K562 (cell line): Measurements from ENCODE around the gene SLC22A23. TPM values are rescaled to one million over a fixed set of nuclear protein-coding genes. Genes with fewer than 3 reads are reported as not detected.

Experiments
- ELF4 ChIP-seq: fragments of 450-650 bp; formaldehyde crosslinking; IDR thresholded peaks from 2 replicates; pipeline ENCODE4 v1.4.0; 2022; ENCODE audit warnings: missing genetic modification characterization
- ELK3 ChIP-seq: fragments of 450-650 bp; formaldehyde crosslinking; IDR thresholded peaks from 2 replicates; pipeline ENCODE4 v1.4.0; 2020; ENCODE audit warnings: mild to moderate bottlenecking
- EP400 ChIP-seq: fragments of 450-650 bp; IDR thresholded peaks from 2 replicates; pipeline ENCODE4 v1.6.1; 2017; ENCODE audit warnings: antibody characterized with exemption, mild to moderate bottlenecking, moderate library complexity
- FOXK2 ChIP-seq, 2 experiments: fragments of 450-650 bp; IDR thresholded peaks in 1 of 2; conservative IDR thresholded peaks in 1 of 2; 2 replicates each; pipeline ENCODE4 v1.6.1; 2016; ENCODE audit warnings: low read depth in 2 of 2, mild to moderate bottlenecking in 1 of 2
- HLTF ChIP-seq: fragments of 450-650 bp; IDR thresholded peaks from 2 replicates; pipeline ENCODE4 v1.6.1; 2016
- KDM1A ChIP-seq, 2 experiments: fragments of 450-650 bp; IDR thresholded peaks; 2 replicates each; pipeline ENCODE4 v1.6.1; 2016; ENCODE audit warnings: mild to moderate bottlenecking in 2 of 2
- LEF1 ChIP-seq: fragments of 450-650 bp; IDR thresholded peaks from 2 replicates; pipeline ENCODE4 v1.6.1; 2016; ENCODE audit warnings: mild to moderate bottlenecking
- NCOA1 ChIP-seq: fragments of 450-650 bp; IDR thresholded peaks from 2 replicates; pipeline ENCODE4 v1.6.1; 2016; ENCODE audit warnings: low read depth
- PCBP2 ChIP-seq: fragments of 200-400 bp; formaldehyde crosslinking; IDR thresholded peaks from 2 replicates; pipeline ENCODE4 v1.6.1; 2018; ENCODE audit warnings: low read length, low read depth, mild to moderate bottlenecking, moderate library complexity; ENCODE audit not compliant: poor library complexity, severe bottlenecking
- ZBTB17 ChIP-seq: fragments of 450-650 bp; formaldehyde crosslinking; IDR thresholded peaks from 2 replicates; pipeline ENCODE4 v1.4.0; 2020; ENCODE audit warnings: mild to moderate bottlenecking
- ZBTB8A ChIP-seq: fragments of 450-650 bp; IDR thresholded peaks from 2 replicates; pipeline ENCODE4 v1.6.1; 2018; ENCODE audit warnings: mild to moderate bottlenecking, moderate library complexity; ENCODE audit not compliant: partially characterized antibody
- ZNF175 ChIP-seq: fragments of 200-800 bp; sonication (Bioruptor generic); IDR thresholded peaks from 2 replicates; pipeline ENCODE4 v1.6.1; 2016; ENCODE audit warnings: low read depth, mild to moderate bottlenecking, missing genetic modification characterization, missing compliant biosample characterization
- polyA plus RNA-seq, 8 experiments: library from polyadenylated mRNA; depleted of rRNA in 4 of 8; stranded (reverse) in 5 of 8; unstranded in 3 of 8; fragments of >200 nt; fragmentation: Nextera tagmentation in 2 of 8; fragmentation: Illumina TruSeq in 1 of 8; extraction: Ambion mirVana in 2 of 8; extraction: Trizol in 1 of 8; gene quantifications; 2 replicates each; pipeline versions ENCODE4 v1.2.1 to v1.2.3, GENCODE V29; 2011 to 2014; ENCODE audit warnings: inconsistent platforms in 1 of 8, missing spikeins in 1 of 8
- total RNA-seq, 7 experiments: library from RNA; depleted of rRNA in 6 of 7; stranded (reverse); fragments of >200 nt in 6 of 7; fragmentation: Illumina TruSeq in 2 of 7; extraction: Trizol in 2 of 7; gene quantifications; 2 replicates each; pipeline versions ENCODE4 v1.2.1 to v1.2.3, GENCODE V29; 2011 to 2021; ENCODE audit warnings: low replicate concordance in 1 of 7
- TF ChIP-seq, protein P1 (sequence below): fragments of 250-450 bp; sonication (Bioruptor Pico); IDR thresholded peaks from 2 replicates; pipeline ENCODE4 v1.8.0; 2022; ENCODE audit warnings: inconsistent platforms
- TF ChIP-seq, protein P2 (sequence below): sonication (generic); formaldehyde crosslinking; IDR thresholded peaks from 2 replicates; pipeline ENCODE4 v1.8.0; 2022; ENCODE audit warnings: missing genetic modification reagents, mild to moderate bottlenecking, borderline replicate concordance
- TF ChIP-seq, protein P3 (sequence below): fragments of 450-650 bp; conservative IDR thresholded peaks from 2 replicates; pipeline ENCODE4 v1.6.1; 2016; ENCODE audit warnings: missing genetic modification characterization, low read depth, mild to moderate bottlenecking, control low read depth, missing compliant biosample characterization
- TF ChIP-seq, protein P4 (sequence below): fragments of 250-450 bp; sonication (Bioruptor Pico); IDR thresholded peaks from 2 replicates; pipeline ENCODE4 v1.5.0; 2021; ENCODE audit warnings: mild to moderate bottlenecking, moderate library complexity
- TF ChIP-seq, protein P5 (sequence below): fragments of 250-450 bp; sonication (Bioruptor Pico); IDR thresholded peaks from 2 replicates; pipeline ENCODE4 v1.4.0; 2020; ENCODE audit warnings: mild to moderate bottlenecking

The SLC22A23 gene
- total and polyA plus RNA-seq, 9 of the 15 experiments (the other 6 are each of a cell fraction or from before 2014, with no cell fraction given): 0.30 to 8.7 (median 2.5) TPM

- no peak for TF ChIP-seq PCBP2
- TF ChIP-seq FOXK2 (conservative IDR thresholded peaks at IDR 0.05 in 1 of 2, IDR thresholded peaks at IDR 0.05 in 1 of 2; ENCODE audit: low read depth in 2 of 2): no peak
- TF ChIP-seq NCOA1: peak; percentile 61; the same call in 1 of the 2 replicates
- peak; percentile 91 to 93 for TF ChIP-seq KDM1A (IDR thresholded peaks at IDR 0.05)
- TF ChIP-seq ZBTB8A: no peak
- no peak for TF ChIP-seq ELF4 (CRISPR knock-in tag)
- TF ChIP-seq, protein P1, sequence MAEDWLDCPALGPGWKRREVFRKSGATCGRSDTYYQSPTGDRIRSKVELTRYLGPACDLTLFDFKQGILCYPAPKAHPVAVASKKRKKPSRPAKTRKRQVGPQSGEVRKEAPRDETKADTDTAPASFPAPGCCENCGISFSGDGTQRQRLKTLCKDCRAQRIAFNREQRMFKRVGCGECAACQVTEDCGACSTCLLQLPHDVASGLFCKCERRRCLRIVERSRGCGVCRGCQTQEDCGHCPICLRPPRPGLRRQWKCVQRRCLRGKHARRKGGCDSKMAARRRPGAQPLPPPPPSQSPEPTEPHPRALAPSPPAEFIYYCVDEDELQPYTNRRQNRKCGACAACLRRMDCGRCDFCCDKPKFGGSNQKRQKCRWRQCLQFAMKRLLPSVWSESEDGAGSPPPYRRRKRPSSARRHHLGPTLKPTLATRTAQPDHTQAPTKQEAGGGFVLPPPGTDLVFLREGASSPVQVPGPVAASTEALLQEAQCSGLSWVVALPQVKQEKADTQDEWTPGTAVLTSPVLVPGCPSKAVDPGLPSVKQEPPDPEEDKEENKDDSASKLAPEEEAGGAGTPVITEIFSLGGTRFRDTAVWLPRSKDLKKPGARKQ (CRISPR knock-in tag): no peak
- TF ChIP-seq, protein P2, sequence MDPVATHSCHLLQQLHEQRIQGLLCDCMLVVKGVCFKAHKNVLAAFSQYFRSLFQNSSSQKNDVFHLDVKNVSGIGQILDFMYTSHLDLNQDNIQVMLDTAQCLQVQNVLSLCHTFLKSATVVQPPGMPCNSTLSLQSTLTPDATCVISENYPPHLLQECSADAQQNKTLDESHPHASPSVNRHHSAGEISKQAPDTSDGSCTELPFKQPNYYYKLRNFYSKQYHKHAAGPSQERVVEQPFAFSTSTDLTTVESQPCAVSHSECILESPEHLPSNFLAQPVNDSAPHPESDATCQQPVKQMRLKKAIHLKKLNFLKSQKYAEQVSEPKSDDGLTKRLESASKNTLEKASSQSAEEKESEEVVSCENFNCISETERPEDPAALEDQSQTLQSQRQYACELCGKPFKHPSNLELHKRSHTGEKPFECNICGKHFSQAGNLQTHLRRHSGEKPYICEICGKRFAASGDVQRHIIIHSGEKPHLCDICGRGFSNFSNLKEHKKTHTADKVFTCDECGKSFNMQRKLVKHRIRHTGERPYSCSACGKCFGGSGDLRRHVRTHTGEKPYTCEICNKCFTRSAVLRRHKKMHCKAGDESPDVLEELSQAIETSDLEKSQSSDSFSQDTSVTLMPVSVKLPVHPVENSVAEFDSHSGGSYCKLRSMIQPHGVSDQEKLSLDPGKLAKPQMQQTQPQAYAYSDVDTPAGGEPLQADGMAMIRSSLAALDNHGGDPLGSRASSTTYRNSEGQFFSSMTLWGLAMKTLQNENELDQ (CRISPR knock-in tag): no peak
- TF ChIP-seq HLTF: no peak
- TF ChIP-seq, protein P3, sequence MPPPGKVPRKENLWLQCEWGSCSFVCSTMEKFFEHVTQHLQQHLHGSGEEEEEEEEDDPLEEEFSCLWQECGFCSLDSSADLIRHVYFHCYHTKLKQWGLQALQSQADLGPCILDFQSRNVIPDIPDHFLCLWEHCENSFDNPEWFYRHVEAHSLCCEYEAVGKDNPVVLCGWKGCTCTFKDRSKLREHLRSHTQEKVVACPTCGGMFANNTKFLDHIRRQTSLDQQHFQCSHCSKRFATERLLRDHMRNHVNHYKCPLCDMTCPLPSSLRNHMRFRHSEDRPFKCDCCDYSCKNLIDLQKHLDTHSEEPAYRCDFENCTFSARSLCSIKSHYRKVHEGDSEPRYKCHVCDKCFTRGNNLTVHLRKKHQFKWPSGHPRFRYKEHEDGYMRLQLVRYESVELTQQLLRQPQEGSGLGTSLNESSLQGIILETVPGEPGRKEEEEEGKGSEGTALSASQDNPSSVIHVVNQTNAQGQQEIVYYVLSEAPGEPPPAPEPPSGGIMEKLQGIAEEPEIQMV (tag): no peak
- no peak for TF ChIP-seq ELK3 (CRISPR knock-in tag)
- peak; percentile 64; the same call in 1 of the 2 replicates for TF ChIP-seq ZNF175 (CRISPR knock-in tag)
- TF ChIP-seq ZBTB17: no peak
- peak; percentile 57; the same call in 1 of the 2 replicates for TF ChIP-seq EP400
- TF ChIP-seq LEF1: peak; percentile 47; the same call in 1 of the 2 replicates
- TF ChIP-seq, protein P4, sequence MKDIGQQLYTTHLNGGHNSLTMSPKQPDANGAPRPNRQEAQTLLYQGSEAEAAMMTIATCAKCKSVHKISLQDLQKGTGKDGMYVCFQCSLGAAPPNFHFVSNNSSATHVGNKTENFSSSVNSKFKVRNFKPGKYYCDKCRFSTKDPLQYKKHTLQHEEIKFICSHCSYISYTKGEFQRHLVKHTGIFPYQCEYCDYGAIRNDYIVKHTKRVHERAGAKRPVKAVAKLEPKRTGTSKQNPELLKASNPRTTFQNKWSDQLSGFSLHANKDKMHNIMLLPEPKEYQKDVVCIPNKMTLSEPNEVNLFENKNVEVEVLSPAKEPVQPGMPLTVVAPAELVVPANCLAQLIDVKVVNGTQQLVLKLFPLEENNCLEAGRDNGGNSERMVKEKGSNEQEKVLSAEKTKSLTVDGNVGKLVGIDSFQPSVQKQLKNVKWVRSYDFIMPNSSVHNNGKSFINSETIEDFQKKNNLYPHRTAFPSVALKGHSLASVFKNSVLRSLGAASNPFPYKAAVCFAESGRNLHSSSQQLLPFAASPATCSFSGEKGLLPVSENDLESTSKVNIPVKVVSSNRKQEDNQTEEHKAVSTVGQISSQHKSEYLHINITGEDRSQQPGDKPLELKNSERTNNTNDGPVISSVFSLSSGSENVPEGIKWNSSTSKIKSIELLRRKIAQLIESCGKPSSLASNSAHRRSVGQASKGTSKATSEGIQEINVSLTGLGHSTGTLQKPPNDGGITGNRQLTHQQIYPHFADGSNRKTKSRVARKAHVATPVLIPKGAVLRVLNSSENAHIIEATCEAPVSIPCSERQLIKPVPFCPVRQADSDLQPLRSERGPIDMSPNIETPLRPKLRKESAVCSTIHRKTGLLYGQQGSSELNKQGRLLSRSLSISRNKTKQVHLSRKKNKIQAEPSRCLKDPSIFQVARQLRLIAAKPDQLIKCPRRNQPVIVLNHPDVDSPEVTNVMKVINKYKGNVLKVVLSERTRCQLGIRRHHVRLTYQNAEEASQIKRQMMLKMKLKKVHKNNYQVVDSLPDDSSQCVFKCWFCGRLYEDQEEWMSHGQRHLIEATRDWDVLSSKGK (CRISPR knock-in tag): no peak
- TF ChIP-seq, protein P5, sequence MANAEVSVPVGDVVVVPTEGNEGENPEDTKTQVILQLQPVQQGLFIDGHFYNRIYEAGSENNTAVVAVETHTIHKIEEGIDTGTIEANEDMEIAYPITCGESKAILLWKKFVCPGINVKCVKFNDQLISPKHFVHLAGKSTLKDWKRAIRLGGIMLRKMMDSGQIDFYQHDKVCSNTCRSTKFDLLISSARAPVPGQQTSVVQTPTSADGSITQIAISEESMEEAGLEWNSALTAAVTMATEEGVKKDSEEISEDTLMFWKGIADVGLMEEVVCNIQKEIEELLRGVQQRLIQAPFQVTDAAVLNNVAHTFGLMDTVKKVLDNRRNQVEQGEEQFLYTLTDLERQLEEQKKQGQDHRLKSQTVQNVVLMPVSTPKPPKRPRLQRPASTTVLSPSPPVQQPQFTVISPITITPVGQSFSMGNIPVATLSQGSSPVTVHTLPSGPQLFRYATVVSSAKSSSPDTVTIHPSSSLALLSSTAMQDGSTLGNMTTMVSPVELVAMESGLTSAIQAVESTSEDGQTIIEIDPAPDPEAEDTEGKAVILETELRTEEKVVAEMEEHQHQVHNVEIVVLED (CRISPR knock-in tag): no peak
Measured at GRCh38 chr6:3383525-3383924, 73.3 kb downstream of the SLC22A23 start (continued).
